PC-9 (cell line): ENCODE results near the gene PKN3. TPM values are rescaled to one million over a fixed set of nuclear protein-coding genes. Genes with fewer than 3 reads are reported as not detected.

Source experiments
- BruUV-seq: library from RNA; stranded (reverse); fragments of 400-500 nt; replicated peaks from 2 replicates; lab custom pipeline; 2021; lab: Mats Ljungman, UMichigan
- CTCF ChIA-PET: fragments of 300-600 bp; sonication (Branson Sonifier 250); formaldehyde crosslinking; loops from one replicate; lab custom pipeline; 2022; ENCODE audit warnings: antibody characterized with exemption; lab: Charles Lee
- POLR2A ChIA-PET: fragments of 300-600 bp; sonication (Branson Sonifier 250); formaldehyde crosslinking; loops from one replicate; lab custom pipeline; 2022; ENCODE audit warnings: antibody characterized with exemption; ENCODE audit not compliant: unreplicated experiment; lab: Charles Lee
- DNase-seq, 2 experiments: peaks; one replicate each; pipeline versions ENCODE4 v3.0.0 to v3.0.0-alpha.2; 2015 to 2022; ENCODE audit warnings: mixed read lengths in 1 of 2
- H2AFZ ChIP-seq: fragments of 200-600 bp; sonication (generic); 2 replicates; pipeline ENCODE4 v1.8.1; 2017; ENCODE audit warnings: antibody characterized with exemption
- H3F3A ChIP-seq: fragments of 200-600 bp; sonication (generic); 2 replicates; pipeline ENCODE4 v1.8.1; 2017; ENCODE audit warnings: antibody characterized with exemption, mild to moderate bottlenecking, low read depth; ENCODE audit not compliant: insufficient read depth
- H3K27ac ChIP-seq: fragments of 200-600 bp; sonication (generic); 2 replicates; pipeline ENCODE4 v1.6.1; 2016; ENCODE audit warnings: mixed run types
- H3K27me3 ChIP-seq: fragments of 200-600 bp; sonication (generic); 2 replicates; pipeline ENCODE4 v1.6.1; 2016; ENCODE audit warnings: low read depth, mixed run types; ENCODE audit not compliant: insufficient read depth
- H3K36me3 ChIP-seq: fragments of 200-600 bp; sonication (generic); 2 replicates; pipeline ENCODE4 v1.6.1; 2016; ENCODE audit warnings: low read depth, mixed run types
- H3K4me1 ChIP-seq: fragments of 200-600 bp; sonication (generic); replicated peaks from 2 replicates; pipeline ENCODE4 v1.6.1; 2016; ENCODE audit warnings: mixed run types; ENCODE audit not compliant: insufficient read depth
- H3K4me2 ChIP-seq: fragments of 200-600 bp; sonication (generic); 2 replicates; pipeline ENCODE4 v1.6.1; 2017; ENCODE audit warnings: mixed run types
- H3K4me3 ChIP-seq: fragments of 200-600 bp; sonication (generic); 2 replicates; pipeline ENCODE4 v1.6.1; 2016; ENCODE audit warnings: mixed run types
- H3K79me2 ChIP-seq: fragments of 200-600 bp; sonication (generic); 2 replicates; pipeline ENCODE4 v1.6.1; 2017; ENCODE audit warnings: low read depth, mixed run types
- H3K9me2 ChIP-seq: fragments of 200-600 bp; sonication (generic); 2 replicates; pipeline ENCODE4 v1.8.1; 2017; ENCODE audit warnings: mild to moderate bottlenecking; ENCODE audit not compliant: insufficient read depth
- H3K9me3 ChIP-seq: fragments of 200-600 bp; sonication (generic); 2 replicates; pipeline ENCODE4 v1.8.1; 2016; ENCODE audit warnings: low read depth; ENCODE audit not compliant: insufficient read depth
- H4K20me1 ChIP-seq: fragments of 200-600 bp; sonication (generic); 2 replicates; pipeline ENCODE4 v1.8.1; 2017; ENCODE audit not compliant: insufficient read depth
- EZH2 ChIP-seq: fragments of 200-600 bp; sonication (generic); IDR thresholded peaks from 2 replicates; pipeline ENCODE4 v1.8.0; 2017; ENCODE audit warnings: antibody characterized with exemption, low read depth
- intact Hi-C: fragments of 100-400 bp; cut with micrococcal nuclease; formaldehyde crosslinking; loops from one replicate; pipeline ENCODE4 v1.10.0; 2022; ENCODE audit not compliant: unreplicated experiment
- total RNA-seq: library from RNA; stranded (reverse); gene quantifications from 2 replicates; pipeline ENCODE4 v1.2.3, GENCODE V29; 2021
- TF ChIP-seq, protein P1 (sequence below): fragments of 200-600 bp; sonication (generic); conservative IDR thresholded peaks from 2 replicates; pipeline ENCODE4 v1.6.1; 2017; ENCODE audit warnings: mixed run types, antibody characterized with exemption, mild to moderate bottlenecking, moderate library complexity

Gene PKN3
- total RNA-seq, 1 experiment from 2014 or later, result 5.5 TPM

- CTCF ChIA-PET, result interaction anchor here (0.5 kb wide), 1 partner anchor 81 kb away, joined by 5 read pairs; no protein-coding TSS in a partner anchor
- intact Hi-C loops, result no loop called here
- POLR2A ChIA-PET, result interaction anchor here (0.6 kb wide), 1 partner anchor 54 kb away, joined by 3 read pairs; the partner anchor contains the start of gene ENDOG
Observed at GRCh38 chr9:128764361-128764760, 62.1 kb downstream of the PKN3 start.

DNA sequence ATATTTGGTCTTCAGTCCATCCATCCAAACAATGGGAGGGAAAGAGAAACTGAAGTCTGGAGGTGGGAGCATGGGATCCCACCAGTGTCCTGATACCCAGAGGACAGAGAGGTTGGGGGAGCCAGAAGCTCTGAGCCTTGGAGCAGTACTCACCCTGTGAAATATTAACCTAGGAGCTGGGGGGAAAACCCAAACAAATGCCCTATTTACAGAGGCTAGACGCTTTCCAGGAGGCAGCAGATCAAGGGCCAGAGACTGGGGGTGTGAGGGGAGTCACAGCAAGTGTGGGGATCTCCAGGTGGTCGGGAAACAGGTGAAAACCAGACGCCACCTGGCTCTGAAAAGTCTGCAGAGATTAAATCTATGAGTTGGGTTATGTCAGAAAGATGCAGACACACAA is 63.2 kb downstream of the PKN3 start:
- Histone ChIP-seq H3K4me1 (peaks cover 9% of the 10 kb centered on the region; the same call in 1 of the 2 replicates), H3K4me2 (no peak overlapping the region), H3K27ac (no peak overlapping the region), H3K27me3 (no peaks in the 10 kb centered on the region), H4K20me1 (no peaks in the 10 kb centered on the region), H3K4me3 (no peak overlapping the region), H2AFZ (no peak overlapping the region), H3K79me2 (peaks cover 21% of the 10 kb centered on the region), H3K9me3 (no peaks in the 10 kb centered on the region), H3K36me3 (no peaks in the 10 kb centered on the region; the same call in 1 of the 2 replicates), H3F3A (peaks cover 3% of the 10 kb centered on the region; the same call in 1 of the 2 replicates), H3K9me2 (no peaks in the 10 kb centered on the region)
- no peak for DNase-seq
- no peak for TF ChIP-seq EZH2
- TF ChIP-seq, protein P1, sequence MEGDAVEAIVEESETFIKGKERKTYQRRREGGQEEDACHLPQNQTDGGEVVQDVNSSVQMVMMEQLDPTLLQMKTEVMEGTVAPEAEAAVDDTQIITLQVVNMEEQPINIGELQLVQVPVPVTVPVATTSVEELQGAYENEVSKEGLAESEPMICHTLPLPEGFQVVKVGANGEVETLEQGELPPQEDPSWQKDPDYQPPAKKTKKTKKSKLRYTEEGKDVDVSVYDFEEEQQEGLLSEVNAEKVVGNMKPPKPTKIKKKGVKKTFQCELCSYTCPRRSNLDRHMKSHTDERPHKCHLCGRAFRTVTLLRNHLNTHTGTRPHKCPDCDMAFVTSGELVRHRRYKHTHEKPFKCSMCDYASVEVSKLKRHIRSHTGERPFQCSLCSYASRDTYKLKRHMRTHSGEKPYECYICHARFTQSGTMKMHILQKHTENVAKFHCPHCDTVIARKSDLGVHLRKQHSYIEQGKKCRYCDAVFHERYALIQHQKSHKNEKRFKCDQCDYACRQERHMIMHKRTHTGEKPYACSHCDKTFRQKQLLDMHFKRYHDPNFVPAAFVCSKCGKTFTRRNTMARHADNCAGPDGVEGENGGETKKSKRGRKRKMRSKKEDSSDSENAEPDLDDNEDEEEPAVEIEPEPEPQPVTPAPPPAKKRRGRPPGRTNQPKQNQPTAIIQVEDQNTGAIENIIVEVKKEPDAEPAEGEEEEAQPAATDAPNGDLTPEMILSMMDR, result no peak
- intact Hi-C loops, result no loop called here
- ChIA-PET POLR2A (no interaction called here), CTCF (no interaction called here)
- no TSS peak for BruUV-seq

More at GRCh38 chr9:128764361-128764760, 62.1 kb downstream of the PKN3 start:
- Histone ChIP-seq H4K20me1 (no peaks in the 10 kb centered on the region), H3F3A (no peaks in the 10 kb centered on the region), H3K27ac (no peak overlapping the region), H3K27me3 (no peaks in the 10 kb centered on the region), H2AFZ (no peak overlapping the region), H3K36me3 (no peaks in the 10 kb centered on the region; the same call in 1 of the 2 replicates), H3K4me2 (no peak overlapping the region), H3K9me3 (no peaks in the 10 kb centered on the region), H3K79me2 (peaks cover 10% of the 10 kb centered on the region; the same call in 1 of the 2 replicates), H3K4me3 (no peak overlapping the region), H3K9me2 (no peaks in the 10 kb centered on the region), H3K4me1 (no peaks in the 10 kb centered on the region)
- TF ChIP-seq EZH2, result no peak
- TF ChIP-seq, protein P1, result no peak
- no peak for DNase-seq
- BruUV-seq, result no TSS peak

DNA sequence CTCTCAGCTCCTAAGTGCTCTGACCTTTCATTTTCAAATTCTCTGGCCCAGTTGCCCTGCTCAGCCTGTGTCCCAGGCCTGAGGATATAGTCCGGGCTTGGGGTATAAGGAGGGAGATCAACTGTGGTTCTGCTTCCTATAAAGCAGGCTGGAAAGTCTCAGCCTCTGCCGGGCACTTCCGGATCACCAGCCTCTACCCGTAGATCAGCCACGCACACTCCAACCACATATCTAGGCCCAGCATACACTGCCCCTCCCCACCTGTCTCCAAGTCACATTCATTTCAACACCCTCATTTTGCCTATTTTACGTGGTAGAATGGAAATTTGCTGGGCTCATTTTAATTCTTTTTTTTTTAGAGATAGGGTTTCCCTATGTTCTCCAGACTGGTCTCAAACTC is 66.3 kb downstream of the PKN3 start:
- H3K4me1 ChIP-seq, result peaks cover 11% of the 10 kb centered on the region; the same call in 1 of the 2 replicates
- intact Hi-C loops, result no loop called here
- H3K4me2 ChIP-seq, result no peak overlapping the region
- no peaks in the 10 kb centered on the region for H3K9me3 ChIP-seq
- no peaks in the 10 kb centered on the region for H4K20me1 ChIP-seq
- no peaks in the 10 kb centered on the region for H3K9me2 ChIP-seq
- TF ChIP-seq EZH2, result no peak
- TF ChIP-seq, protein P1, result no peak
- H3K79me2 ChIP-seq, result peaks cover 31% of the 10 kb centered on the region
- CTCF ChIA-PET, result no interaction called here
- no peak overlapping the region for H3K27ac ChIP-seq
- peaks cover 28% of the 10 kb centered on the region for H3F3A ChIP-seq
- no peak overlapping the region for H3K4me3 ChIP-seq
- BruUV-seq, result no TSS peak
- no peaks in the 10 kb centered on the region; the same call in 1 of the 2 replicates for H3K36me3 ChIP-seq
- no peaks in the 10 kb centered on the region for H3K27me3 ChIP-seq
- POLR2A ChIA-PET, result interaction anchor here (0.6 kb wide), 1 partner anchor 566 kb away, joined by 3 read pairs; no protein-coding TSS in a partner anchor
- H2AFZ ChIP-seq, result no peak overlapping the region
- no peak for DNase-seq

Other genes with a start within 250 kb of the PKN3 start
- gene ODF2, start 246.5 kb upstream of the PKN3 start, total RNA-seq, result 49.4 and 58.2 TPM in 2 replicates
- gene GLE1, start 197.8 kb upstream of the PKN3 start, total RNA-seq, result 67.2 and 74.2 TPM in 2 replicates
- 214 and 239 TPM in 2 replicates for gene SPTAN1, start 149.9 kb upstream of the PKN3 start, total RNA-seq
- gene DYNC2I2, start 45.7 kb upstream of the PKN3 start, total RNA-seq, result 225 and 263 TPM in 2 replicates
- 539 and 738 TPM in 2 replicates for gene SET, start 13.3 kb upstream of the PKN3 start, total RNA-seq
- 102 and 133 TPM in 2 replicates for gene ZDHHC12, start 21.6 kb downstream of the PKN3 start, total RNA-seq
- gene ZER1, start 69.4 kb downstream of the PKN3 start, total RNA-seq, result 65.2 and 70.0 TPM in 2 replicates
- gene TBC1D13, start 84.8 kb downstream of the PKN3 start, total RNA-seq, result 38.2 and 41.9 TPM in 2 replicates
- gene ENDOG, start 116.0 kb downstream of the PKN3 start, total RNA-seq, result 28.6 and 47.9 TPM in 2 replicates
- gene SPOUT1, start 127.3 kb downstream of the PKN3 start, total RNA-seq, result 59.6 and 75.5 TPM in 2 replicates
- 26.1 and 27.6 TPM in 2 replicates for gene KYAT1, start 179.4 kb downstream of the PKN3 start, total RNA-seq
- 90.3 and 95.7 TPM in 2 replicates for gene LRRC8A, start 179.6 kb downstream of the PKN3 start, total RNA-seq
- 4.2 and 6.3 TPM in 2 replicates for gene PHYHD1, start 218.5 kb downstream of the PKN3 start, total RNA-seq
- 18.0 and 19.0 TPM in 2 replicates for gene DOLK, start 245.1 kb downstream of the PKN3 start, total RNA-seq
- gene NUP188, start 245.2 kb downstream of the PKN3 start, total RNA-seq, result 59.7 and 90.0 TPM in 2 replicates